Thyroid gland (tissue), 4 donors: Measurements from ENCODE around the gene XRCC3. TPM values are rescaled to one million over a fixed set of nuclear protein-coding genes. Genes with fewer than 3 reads are reported as not detected.

ENCODE experiments used
- DNase-seq, 2 donors: peaks; one replicate each; pipeline ENCODE4 v3.0.0-alpha.2; 2019
- H3K27ac ChIP-seq, 3 donors: fragments of 200-600 bp; sonication (generic); 1 replicate in 2 of 3; 2 replicates in 1 of 3; pipeline ENCODE4 v1.5.1; 2016 to 2019; ENCODE audit warnings: mild to moderate bottlenecking in 1 of 3, moderate library complexity in 1 of 3
- H3K27me3 ChIP-seq: fragments of 200-600 bp; sonication (generic); one replicate; pipeline ENCODE4 v1.5.1; 2019
- H3K36me3 ChIP-seq, 2 donors: fragments of 200-600 bp; sonication (generic); one replicate each; pipeline ENCODE4 v1.5.1; 2016 to 2019
- H3K4me1 ChIP-seq, 2 donors: fragments of 200-600 bp; sonication (generic); one replicate each; pipeline ENCODE4 v1.5.1; 2017 to 2019
- H3K4me3 ChIP-seq, 3 donors: fragments of 200-600 bp; sonication (generic); replicated peaks in 1 of 3; 1 replicate in 2 of 3; 2 replicates in 1 of 3; pipeline ENCODE4 v1.5.1; 2016; ENCODE audit warnings: mild to moderate bottlenecking in 1 of 3
- H3K9me3 ChIP-seq: fragments of 200-600 bp; sonication (generic); one replicate; pipeline ENCODE4 v1.5.1; 2017
- CTCF ChIP-seq, 6 experiments: fragments of 200-600 bp in 3 of 6; fragments of 450-650 bp in 3 of 6; sonication (generic) in 3 of 6; IDR thresholded peaks; one replicate each; pipeline ENCODE4 v1.5.1; 2016 to 2019; ENCODE audit warnings: antibody characterized with exemption in 6 of 6, mild to moderate bottlenecking in 2 of 6, inconsistent platforms in 1 of 6, moderate library complexity in 1 of 6
- POLR2A ChIP-seq, 2 donors: fragments of 450-650 bp; IDR thresholded peaks; one replicate each; pipeline ENCODE4 v1.6.1; 2017; ENCODE audit warnings: antibody characterized with exemption in 2 of 2, mild to moderate bottlenecking in 2 of 2, moderate library complexity in 1 of 2
- WGBS, 2 donors: methylation state at CpG; one replicate each; pipeline ENCODE4 v1.1.5; 2017; 5-methylcytosine and 5-hydroxymethylcytosine counted together
- intact Hi-C: fragments of 100-400 bp; cut with DNase I; formaldehyde crosslinking; loops from one replicate; pipeline ENCODE4 v1.15.1; 2023
- total RNA-seq, 4 donors: library from RNA; depleted of rRNA; stranded (reverse); fragments of >200 nt; gene quantifications; one replicate each; pipeline ENCODE4 v1.2.3, GENCODE V29; 2016

XRCC3 gene
- total RNA-seq, 4 donors from 2014 or later: 3.3 to 15.7 (median 7.9) TPM

DNA sequence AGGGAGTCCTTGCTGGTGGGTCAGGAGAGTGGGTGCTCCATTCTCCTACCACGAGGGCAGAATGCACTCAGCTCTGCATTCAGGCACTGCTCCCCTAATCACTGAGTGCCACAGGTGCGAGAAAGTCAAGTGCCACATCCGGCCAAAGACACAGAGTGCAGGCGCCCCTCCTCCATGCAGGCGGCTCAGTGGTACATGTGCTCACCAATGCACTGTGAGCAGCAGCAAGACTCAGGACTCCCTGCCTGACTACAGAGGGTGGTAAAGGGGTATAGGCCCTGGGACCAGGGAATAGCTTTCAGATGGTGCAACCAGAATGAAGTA, 33.2 kb upstream of the XRCC3 start:
- Histone ChIP-seq H3K27ac (no peak overlapping the region), H3K9me3 (no peaks in the 10 kb centered on the region), H3K36me3 (peaks cover 46 to 57% of the 10 kb centered on the region in 2 donors), H3K4me3 (no peak overlapping the region), H3K4me1 (peaks cover 4 to 5% of the 10 kb centered on the region in 2 donors), H3K27me3 (no peaks in the 10 kb centered on the region)
- intact Hi-C loops: no loop called here
- WGBS, 2 donors: 81 to 93% methylated on average over 5 of the region's 5 CpGs
- DNase-seq: no peak
- TF ChIP-seq CTCF (IDR thresholded peaks at IDR 0.05) (no peak), POLR2A (IDR thresholded peaks at IDR 0.05) (no peak)

GRCh38 chr14:103746701-103747100, 31.4 kb upstream of the XRCC3 start:
- 92 to 95% methylated on average over 7 to 10 of the region's 10 CpGs for WGBS, 2 donors
- Histone ChIP-seq H3K27me3 (no peaks in the 10 kb centered on the region), H3K36me3 (peaks cover 48 to 55% of the 10 kb centered on the region in 2 donors), H3K4me1 (peaks cover 21% of the 10 kb centered on the region in 2 donors), H3K9me3 (no peaks in the 10 kb centered on the region), H3K27ac (peak overlapping the region in 2 of 3 donors; percentile 24 to 94), H3K4me3 (no peak overlapping the region)
- intact Hi-C loops: no loop called here
- DNase-seq: no peak
- TF ChIP-seq CTCF (IDR thresholded peaks at IDR 0.05) (no peak), POLR2A (IDR thresholded peaks at IDR 0.05) (no peak)

- no peaks in the 10 kb centered on the region for H3K27me3 ChIP-seq
- 70 to 71% methylated on average over 5 of the region's 5 CpGs for WGBS, 2 donors
- H3K9me3 ChIP-seq: no peaks in the 10 kb centered on the region
- H3K4me3 ChIP-seq: no peak overlapping the region
- peaks cover 55 to 58% of the 10 kb centered on the region in 2 donors for H3K36me3 ChIP-seq
- peaks cover 24 to 29% of the 10 kb centered on the region in 2 donors for H3K4me1 ChIP-seq
- DNase-seq: no peak
- TF ChIP-seq POLR2A (IDR thresholded peaks at IDR 0.05) (no peak), CTCF (IDR thresholded peaks at IDR 0.05) (no peak)
- H3K27ac ChIP-seq: peak overlapping the region in 2 of 3 donors; percentile 85 to 94
- intact Hi-C loops: no loop called here
These were observed 30.2 kb upstream of the XRCC3 start for GRCh38 chr14:103745424-103745823.

DNA sequence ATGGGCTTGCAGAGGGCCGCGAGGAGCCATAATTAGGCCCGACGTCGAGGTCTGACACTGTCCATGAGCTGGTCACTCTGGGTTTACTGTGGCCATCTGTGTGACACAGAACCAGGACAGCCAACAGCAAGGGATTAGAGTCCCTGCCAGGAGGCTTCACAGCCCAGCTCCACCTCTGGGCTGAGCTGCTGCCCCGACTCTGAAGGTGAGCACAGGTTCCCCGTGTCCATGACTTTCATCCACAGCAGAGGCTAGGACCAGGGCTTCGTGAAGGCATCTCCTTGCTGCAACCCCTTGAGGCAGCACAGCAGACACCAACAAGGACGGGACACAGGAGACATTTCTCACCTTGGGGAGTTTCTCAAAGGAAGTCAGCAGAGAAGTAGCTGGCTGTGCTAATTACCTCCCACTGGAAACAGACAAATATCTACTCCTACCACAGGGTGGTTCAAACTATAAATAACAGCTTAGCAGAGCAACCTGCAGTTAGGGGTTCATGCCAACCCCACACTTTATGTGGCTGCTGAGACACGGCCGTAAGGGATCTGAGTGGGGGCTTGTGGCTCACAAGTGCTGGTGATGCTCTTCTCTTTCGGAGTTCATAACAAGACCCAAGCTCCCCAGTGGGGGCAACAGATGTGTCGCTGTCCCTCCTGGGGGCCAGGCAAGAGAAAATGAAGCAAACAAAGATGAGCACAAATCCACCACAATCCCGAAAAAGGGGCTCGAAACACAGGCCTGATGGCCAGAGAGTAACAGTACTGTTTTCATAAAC, 29.6 kb upstream of the XRCC3 start:
- Histone ChIP-seq H3K4me3 (no peak overlapping the region), H3K27ac (peak overlapping the region in 2 of 3 donors; percentile 85 to 94), H3K4me1 (peaks cover 24 to 29% of the 10 kb centered on the region in 2 donors), H3K27me3 (no peaks in the 10 kb centered on the region), H3K36me3 (peaks cover 59 to 61% of the 10 kb centered on the region in 2 donors), H3K9me3 (no peaks in the 10 kb centered on the region)
- intact Hi-C loops: no loop called here
- no peak for DNase-seq
- WGBS, 2 donors: 85 to 93% methylated on average over 9 to 12 of the region's 15 CpGs
- no peak for TF ChIP-seq CTCF (IDR thresholded peaks at IDR 0.05)
- no peak for TF ChIP-seq POLR2A (IDR thresholded peaks at IDR 0.05)

GRCh38 chr14:103743691-103744090, 28.4 kb upstream of the XRCC3 start:
- 91 to 95% methylated on average over 7 to 15 of the region's 15 CpGs for WGBS, 2 donors
- no peak for TF ChIP-seq CTCF (IDR thresholded peaks at IDR 0.05)
- Histone ChIP-seq H3K9me3 (no peaks in the 10 kb centered on the region), H3K4me1 (peaks cover 24 to 29% of the 10 kb centered on the region in 2 donors), H3K4me3 (no peak overlapping the region), H3K36me3 (peaks cover 60 to 63% of the 10 kb centered on the region in 2 donors), H3K27ac (peak overlapping the region; percentile 26 to 94 (median 85)), H3K27me3 (no peaks in the 10 kb centered on the region)
- intact Hi-C loops: no loop called here
- no peak for DNase-seq
